Fibroblast of peridontal ligament (primary cell): ENCODE data around the gene MAGI2.

Source experiments
- DNase-seq: peaks from one replicate; pipeline ENCODE4 v3.0.0-alpha.2; 2010; ENCODE audit errors: extremely low read depth

MAGI2 gene

GRCh38 chr7:79453558-79454360, at the start of gene MAGI2:
Gene MAGI2 (minus strand): TSS chr7:79453667. CDS start chr7:79453320, 347 bp downstream.
- peak; percentile 88 for DNase-seq

- DNase-seq = no peak
Measured at GRCh38 chr7:79502151-79502550, 48.7 kb upstream of the MAGI2 start.

DNA sequence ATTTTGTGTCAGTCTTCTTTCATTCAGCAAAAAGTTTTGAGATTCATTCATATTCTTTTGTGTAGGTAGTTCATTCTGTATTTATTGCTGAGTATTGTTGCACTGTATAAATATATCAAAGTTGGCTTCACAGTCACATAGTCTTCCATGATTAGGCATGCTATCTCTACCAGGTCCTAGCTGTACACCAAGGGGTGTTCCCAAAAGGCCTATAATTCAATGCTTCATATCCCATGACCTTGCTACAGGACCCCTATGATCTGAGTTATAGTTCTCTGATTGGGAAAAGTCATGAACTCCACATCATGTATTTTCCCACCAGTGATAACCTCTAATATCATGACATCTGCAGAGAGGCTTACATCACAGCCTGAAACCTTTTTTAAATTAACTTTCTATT, 47.3 kb upstream of the MAGI2 start:
- no peak for DNase-seq

GRCh38 chr7:79497728-79498127, 44.3 kb upstream of the MAGI2 start:
- DNase-seq = no peak

GRCh38 chr7:79495544-79496272, 42.2 kb upstream of the MAGI2 start:
- peak; percentile 67 for DNase-seq

GRCh38 chr7:79494046-79494445, 40.6 kb upstream of the MAGI2 start:
- no peak for DNase-seq

- DNase-seq = no peak
Measured at GRCh38 chr7:79489371-79489770, 35.9 kb upstream of the MAGI2 start.

DNA sequence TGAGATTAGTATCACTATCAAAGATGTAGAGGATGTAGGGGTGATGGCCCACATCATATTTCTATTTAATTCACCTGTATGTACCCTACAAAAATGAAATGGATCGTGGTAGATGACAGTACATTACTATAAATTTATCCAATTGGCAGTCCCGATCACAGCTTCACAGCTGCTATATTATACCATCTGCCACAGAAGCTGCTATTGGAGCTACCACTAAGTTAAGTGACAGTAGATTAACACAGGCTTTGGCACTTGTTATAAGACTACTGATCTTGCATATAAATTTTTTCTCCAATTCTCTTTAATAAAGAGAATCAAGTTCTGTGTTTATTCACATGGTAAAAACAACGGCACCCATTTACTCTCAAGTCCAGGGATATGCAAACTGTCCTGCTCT, 24.9 kb upstream of the MAGI2 start:
- no peak for DNase-seq

DNA sequence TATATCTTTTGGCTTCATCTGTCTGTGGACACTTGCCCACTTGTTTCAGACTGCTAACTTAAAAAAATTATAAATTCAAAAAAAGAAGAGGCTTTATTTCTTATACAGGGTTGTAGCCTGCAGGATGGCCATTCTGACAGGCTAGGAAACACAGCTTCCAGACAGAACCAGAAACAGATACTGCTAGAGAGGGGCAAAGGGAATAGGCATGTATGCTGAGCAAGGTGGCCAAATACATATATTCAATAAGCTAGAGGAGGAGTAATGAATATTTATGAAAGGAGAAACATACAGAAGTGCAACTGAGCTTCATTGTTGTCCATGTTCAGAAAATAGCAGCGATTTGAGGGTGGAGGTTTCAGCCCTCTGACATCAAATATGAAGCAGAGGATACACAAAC, 22.0 kb upstream of the MAGI2 start:
- DNase-seq = no peak

DNA sequence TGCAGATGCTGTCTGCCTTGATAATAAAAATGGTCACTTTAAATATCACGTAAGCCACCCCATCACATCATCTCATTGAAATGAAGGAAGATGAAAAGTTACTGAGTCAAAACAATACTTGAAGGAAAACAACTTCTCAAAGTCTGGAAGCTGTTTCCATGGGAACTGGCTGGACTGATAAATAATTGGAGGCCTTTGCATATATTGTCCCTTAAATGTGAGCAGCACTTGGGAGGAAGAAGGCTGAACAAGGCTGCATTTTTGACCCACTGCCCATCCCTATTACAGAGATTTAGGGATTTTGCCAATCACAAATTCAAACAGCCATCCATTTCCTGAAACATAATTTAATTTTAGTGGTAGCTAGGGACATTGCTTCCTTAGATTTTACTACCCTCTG, 18.2 kb upstream of the MAGI2 start:
- DNase-seq = peak; percentile 16

DNA sequence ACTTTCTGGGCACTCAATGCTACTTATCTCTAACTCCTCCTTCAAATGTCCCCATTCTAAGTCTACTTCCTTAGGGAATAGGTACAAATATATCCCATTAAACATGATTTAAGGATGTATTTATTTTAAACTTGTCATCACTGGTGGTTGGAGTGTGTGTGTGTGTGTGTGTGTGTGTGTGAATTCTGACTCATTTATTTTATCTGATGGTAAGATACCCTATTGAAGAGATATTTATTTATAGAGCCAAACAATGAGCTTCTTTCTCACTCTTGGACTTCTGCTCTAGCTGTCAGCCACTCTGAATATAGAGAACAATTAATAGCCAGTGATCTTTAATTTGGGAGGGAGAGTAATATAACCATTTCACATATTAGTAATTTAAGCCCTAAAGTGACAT, 17.8 kb upstream of the MAGI2 start:
- DNase-seq = no peak

DNA sequence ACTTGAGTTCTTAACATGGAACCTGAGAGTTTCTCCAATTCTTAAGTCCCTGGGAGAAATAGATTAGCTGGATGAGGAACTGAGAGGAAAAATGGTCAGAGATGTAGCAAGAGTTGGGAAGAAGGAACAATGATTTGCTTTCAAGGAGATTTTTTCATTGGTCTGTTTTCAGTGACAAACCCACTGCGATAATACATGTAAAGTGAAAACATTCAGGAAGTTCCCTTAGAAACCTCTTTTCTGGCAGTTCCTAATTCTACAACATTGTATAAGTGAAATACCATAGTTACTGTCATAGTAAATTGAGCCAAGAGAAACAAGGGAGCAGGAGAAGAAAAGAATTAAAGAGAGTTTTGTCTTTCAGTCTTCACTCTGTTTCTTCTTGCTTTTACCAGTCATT, 12.1 kb upstream of the MAGI2 start:
- DNase-seq = no peak

- peak; percentile 60 for DNase-seq
Measured at GRCh38 chr7:79464051-79464450, 10.6 kb upstream of the MAGI2 start.

- no peak for DNase-seq
Measured at GRCh38 chr7:79462390-79462789, 8.9 kb upstream of the MAGI2 start.

DNA sequence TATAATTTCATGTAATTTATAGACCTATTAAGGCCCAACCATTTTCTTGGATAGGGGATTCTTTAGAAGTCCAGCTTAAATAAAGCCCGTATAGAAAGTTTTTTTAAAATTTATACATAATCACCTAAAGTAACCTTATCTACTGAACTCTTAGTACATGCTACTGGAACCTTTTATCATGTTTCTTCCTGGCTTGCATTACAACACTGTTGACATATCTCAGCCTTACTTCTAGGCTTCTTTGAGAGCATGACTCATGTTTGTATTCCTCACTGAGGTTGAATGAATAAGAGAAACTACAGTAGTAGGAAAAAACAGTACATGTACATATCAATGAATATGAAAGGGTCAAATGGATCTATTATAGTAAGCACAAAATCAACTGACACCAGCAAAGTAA, 8.2 kb upstream of the MAGI2 start:
- DNase-seq = peak; percentile 79

DNA sequence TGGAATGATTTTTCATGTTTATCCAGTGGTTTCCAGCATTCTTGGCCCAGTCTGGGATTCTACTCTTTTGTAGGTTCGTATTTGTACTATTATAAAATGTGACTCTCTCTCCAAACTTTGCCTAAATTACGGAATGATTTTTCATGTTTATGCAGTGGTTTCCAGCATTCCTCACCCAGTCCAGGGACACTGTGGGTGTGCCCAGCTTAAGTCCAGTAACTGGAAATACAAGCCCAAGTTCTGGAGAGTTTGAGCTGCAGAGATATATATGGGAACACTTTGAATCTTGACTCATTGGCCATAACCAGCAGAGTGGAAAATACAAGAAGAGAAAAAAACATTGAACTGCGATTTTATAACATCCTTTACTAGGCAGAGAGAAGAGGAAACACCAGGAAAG, 5.9 kb upstream of the MAGI2 start:
- DNase-seq = peak; percentile 97

- peak; percentile 55 for DNase-seq
Measured at GRCh38 chr7:79458796-79459195, 5.3 kb upstream of the MAGI2 start.

- DNase-seq = peak; percentile 18
Measured at GRCh38 chr7:79455173-79455790, 1.8 kb upstream of the MAGI2 start.

DNA sequence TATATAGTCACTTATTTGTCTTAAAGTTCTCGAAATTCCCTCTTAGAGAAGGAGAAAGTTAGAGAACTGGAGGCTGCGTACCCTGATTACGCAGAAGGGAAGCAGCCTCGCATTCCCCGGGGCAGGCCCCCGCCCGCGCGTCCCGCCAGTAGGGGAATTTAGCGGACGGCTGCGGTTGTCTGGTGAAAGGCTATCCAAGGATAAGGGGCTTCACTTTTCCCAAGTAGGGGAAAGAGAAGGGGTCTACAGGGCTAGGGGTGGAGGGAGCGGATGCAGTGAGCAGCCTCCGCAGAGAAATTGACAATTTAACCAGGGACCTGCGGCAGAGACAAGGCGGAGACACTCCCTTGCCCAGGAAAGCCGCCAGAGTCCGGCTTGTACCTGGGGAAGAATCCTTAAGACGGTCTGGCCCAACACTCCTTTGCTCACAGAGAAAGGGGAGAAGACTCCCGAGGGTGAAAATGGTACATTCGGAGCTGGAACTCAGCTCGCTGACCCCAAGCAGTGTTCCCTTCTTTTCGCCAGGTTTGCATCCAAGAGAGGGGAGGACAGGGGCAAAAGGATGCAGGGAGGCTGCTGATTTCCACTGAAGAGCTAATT, 994 bp upstream of the MAGI2 start:
- peak; percentile 23 for DNase-seq

DNA sequence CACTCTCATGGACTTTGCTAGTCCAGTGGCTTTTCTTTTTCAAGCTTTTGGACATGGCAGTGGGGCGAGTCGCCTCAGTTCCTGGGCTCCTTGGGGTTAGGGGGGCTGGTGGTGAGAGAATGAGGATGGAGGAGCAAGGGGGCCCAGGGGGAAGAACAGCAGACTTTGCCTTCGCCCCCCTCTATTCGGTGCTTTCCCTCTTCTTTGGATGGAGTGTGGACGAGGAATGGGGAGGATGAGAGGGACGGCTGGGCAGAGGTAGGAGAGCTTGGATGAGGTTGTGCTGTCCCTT, 255 bp downstream of the MAGI2 start:
- DNase-seq = no peak

DNA sequence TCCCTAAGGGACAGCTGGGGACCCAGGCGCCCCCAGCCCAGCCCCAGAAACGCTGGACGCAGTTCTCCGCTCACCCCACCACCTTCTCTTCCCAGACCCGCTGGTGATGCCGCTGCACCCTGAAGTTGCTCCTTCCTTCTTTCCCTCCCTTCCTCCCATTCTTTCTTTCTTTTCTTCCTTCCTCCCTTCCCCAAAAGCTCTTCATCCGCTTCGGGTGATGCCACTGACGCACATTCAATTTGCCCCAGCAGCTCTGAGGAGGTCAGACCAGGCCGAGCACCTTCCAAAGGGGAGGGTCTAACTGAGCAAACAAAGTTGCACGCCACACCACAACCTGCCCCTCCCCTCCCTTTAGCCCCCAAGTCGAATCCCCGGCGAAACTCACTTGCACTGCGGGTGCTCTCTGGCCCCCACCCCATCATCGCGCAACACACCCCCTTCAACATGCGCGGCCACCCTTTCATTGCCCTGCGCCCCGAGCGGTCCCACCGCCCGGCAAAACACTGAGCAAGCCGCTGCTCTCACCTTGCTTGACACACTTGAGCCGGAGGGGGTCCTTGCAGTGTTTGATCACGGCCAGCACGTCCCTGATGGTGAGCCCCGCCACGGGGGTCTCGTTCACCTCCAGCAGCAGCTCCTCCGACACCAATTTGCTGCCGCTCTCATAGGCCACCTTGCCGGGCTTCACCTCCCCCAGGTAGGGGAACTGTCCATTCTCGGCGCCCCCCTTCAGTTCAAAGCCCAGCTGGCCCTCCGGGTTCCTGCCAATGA, 787 bp downstream of the MAGI2 start:
- peak; percentile 59 for DNase-seq

DNA sequence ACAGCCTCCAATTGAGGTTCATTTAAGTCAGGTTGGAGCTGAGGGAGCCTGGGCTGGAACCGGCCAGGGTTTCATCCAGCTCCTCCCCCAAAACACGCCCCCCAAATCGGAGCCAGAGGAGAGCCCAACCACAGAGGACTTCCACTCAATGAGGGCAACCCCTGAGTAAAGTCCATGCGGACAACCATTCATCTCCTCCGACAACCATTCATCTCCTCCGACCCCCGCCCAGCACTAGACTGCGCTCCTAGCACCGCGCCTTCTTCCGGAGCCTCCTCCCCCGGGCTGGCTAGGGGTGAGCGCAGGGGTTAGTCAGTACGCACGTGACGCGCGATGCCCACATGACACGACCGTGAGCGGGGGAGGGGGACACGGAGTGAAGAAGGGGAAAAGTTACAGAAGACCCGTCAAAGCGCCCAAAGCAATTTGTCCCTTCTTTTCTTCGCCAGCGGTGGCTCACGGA, 1.4 kb downstream of the MAGI2 start:
- peak; percentile 86 for DNase-seq
